Mesodermal cell (in vitro differentiated cells): ENCODE results near the gene ASB1.

ENCODE experiments used
- H3K27ac ChIP-seq: 2 replicates; pipeline ENCODE4 v1.7.0; 2013; ENCODE audit warnings: mild to moderate bottlenecking, low read depth, low read length, moderate library complexity; ENCODE audit not compliant: severe bottlenecking
- H3K36me3 ChIP-seq: 2 replicates; pipeline ENCODE4 v1.7.1; 2013; ENCODE audit warnings: mild to moderate bottlenecking, low read length, moderate library complexity; ENCODE audit not compliant: control insufficient read depth, insufficient read depth
- H3K4me1 ChIP-seq: one replicate; pipeline ENCODE4 v1.7.1; 2013; ENCODE audit warnings: mild to moderate bottlenecking, low read length; ENCODE audit not compliant: insufficient read depth, control insufficient read depth, poor library complexity, severe bottlenecking
- H3K4me3 ChIP-seq: 2 replicates; pipeline ENCODE4 v1.7.0; 2013; ENCODE audit warnings: low read length, control low read depth, mild to moderate bottlenecking; ENCODE audit not compliant: insufficient read depth, poor library complexity, severe bottlenecking; ENCODE audit errors: extremely low read depth
- H3K9me3 ChIP-seq: 2 replicates; pipeline ENCODE4 v1.7.1; 2013; ENCODE audit warnings: mild to moderate bottlenecking, low read length, moderate library complexity; ENCODE audit not compliant: control insufficient read depth
- WGBS, 2 experiments: methylation state at CpG; one replicate each; pipeline ENCODE4 v1.1.5; 2013; ENCODE audit warnings: missing lambda C conversion rate in 2 of 2; ENCODE audit not compliant: insufficient coverage in 2 of 2; 5-methylcytosine and 5-hydroxymethylcytosine counted together

The ASB1 gene

GRCh38 chr2:238387332-238387731 lies 39.4 kb upstream of the ASB1 start:
- H3K4me3 ChIP-seq: no peak overlapping the region
- H3K27ac ChIP-seq: no peak overlapping the region
- H3K9me3 ChIP-seq: no peaks in the 10 kb centered on the region
- no CpG with 5 or more reads among the region's 4 CpGs for WGBS, 2 experiments
- no peaks in the 10 kb centered on the region for H3K4me1 ChIP-seq
- peaks cover 10% of the 10 kb centered on the region for H3K36me3 ChIP-seq

GRCh38 chr2:238388794-238389193 lies 37.9 kb upstream of the ASB1 start:
- Histone ChIP-seq H3K9me3 (no peaks in the 10 kb centered on the region), H3K36me3 (peaks cover 2% of the 10 kb centered on the region), H3K4me1 (no peaks in the 10 kb centered on the region), H3K27ac (no peak overlapping the region), H3K4me3 (no peak overlapping the region)
- WGBS, 2 experiments: 98 to 100% methylated on average over 2 to 7 of the region's 8 CpGs

GRCh38 chr2:238389988-238390589 lies 36.6 kb upstream of the ASB1 start:
- 91 to 98% methylated on average over 9 of the region's 10 CpGs for WGBS, 2 experiments
- no peaks in the 10 kb centered on the region for H3K36me3 ChIP-seq
- H3K27ac ChIP-seq: no peak overlapping the region

GRCh38 chr2:238391042-238391689 lies 35.6 kb upstream of the ASB1 start:
- Histone ChIP-seq H3K36me3 (no peaks in the 10 kb centered on the region), H3K4me3 (no peak overlapping the region), H3K9me3 (no peaks in the 10 kb centered on the region), H3K4me1 (no peaks in the 10 kb centered on the region), H3K27ac (no peak overlapping the region)
- WGBS, 2 experiments: 100% methylated on average over 1 of the region's 6 CpGs

More at GRCh38 chr2:238389988-238390589, 36.6 kb upstream of the ASB1 start:
- H3K9me3 ChIP-seq: no peaks in the 10 kb centered on the region
- no peaks in the 10 kb centered on the region for H3K4me1 ChIP-seq
- H3K4me3 ChIP-seq: no peak overlapping the region

- WGBS, 2 experiments: 95 to 97% methylated on average over 6 to 7 of the region's 7 CpGs
- H3K4me1 ChIP-seq: no peaks in the 10 kb centered on the region
- no peak overlapping the region for H3K4me3 ChIP-seq
- peaks cover 4% of the 10 kb centered on the region for H3K36me3 ChIP-seq
- H3K27ac ChIP-seq: no peak overlapping the region
- no peaks in the 10 kb centered on the region for H3K9me3 ChIP-seq
These were observed 30.1 kb upstream of the ASB1 start for GRCh38 chr2:238396663-238397062.

GRCh38 chr2:238397356-238397755 lies 29.4 kb upstream of the ASB1 start:
- H3K4me1 ChIP-seq: no peaks in the 10 kb centered on the region
- peaks cover 5% of the 10 kb centered on the region for H3K36me3 ChIP-seq
- no peaks in the 10 kb centered on the region for H3K9me3 ChIP-seq
- 87 to 89% methylated on average over 10 to 12 of the region's 14 CpGs for WGBS, 2 experiments
- H3K4me3 ChIP-seq: no peak overlapping the region
- H3K27ac ChIP-seq: no peak overlapping the region

- Histone ChIP-seq H3K4me1 (no peaks in the 10 kb centered on the region), H3K27ac (no peak overlapping the region), H3K36me3 (peaks cover 5% of the 10 kb centered on the region), H3K9me3 (no peaks in the 10 kb centered on the region), H3K4me3 (no peak overlapping the region)
- WGBS, 2 experiments: 78 to 92% methylated on average over 4 of the region's 6 CpGs
These were observed 28.1 kb upstream of the ASB1 start for GRCh38 chr2:238398577-238398976.

GRCh38 chr2:238399094-238399493 lies 27.6 kb upstream of the ASB1 start:
- H3K36me3 ChIP-seq: peaks cover 5% of the 10 kb centered on the region
- H3K27ac ChIP-seq: no peak overlapping the region
- H3K4me1 ChIP-seq: no peaks in the 10 kb centered on the region
- H3K9me3 ChIP-seq: no peaks in the 10 kb centered on the region
- 80% methylated on average over 1 of the region's 2 CpGs; no CpG with 5 or more reads in 1 of the 2 experiments for WGBS, 2 experiments
- no peak overlapping the region for H3K4me3 ChIP-seq

GRCh38 chr2:238401551-238401950 lies 25.2 kb upstream of the ASB1 start:
- no peaks in the 10 kb centered on the region for H3K4me1 ChIP-seq
- H3K9me3 ChIP-seq: no peaks in the 10 kb centered on the region
- no peak overlapping the region for H3K27ac ChIP-seq
- 97 to 98% methylated on average over 7 of the region's 8 CpGs for WGBS, 2 experiments
- H3K4me3 ChIP-seq: no peak overlapping the region
- H3K36me3 ChIP-seq: peaks cover 5% of the 10 kb centered on the region

- Histone ChIP-seq H3K27ac (no peak overlapping the region), H3K9me3 (no peaks in the 10 kb centered on the region), H3K4me1 (no peaks in the 10 kb centered on the region), H3K36me3 (peaks cover 5% of the 10 kb centered on the region), H3K4me3 (no peak overlapping the region)
- WGBS, 2 experiments: 92 to 93% methylated on average over 18 to 21 of the region's 21 CpGs
These were observed 22.9 kb upstream of the ASB1 start for GRCh38 chr2:238403632-238404405.
